Prostate gland (tissue), 2 donors: Measurements from ENCODE around the gene MGRN1. TPM values are rescaled to one million over a fixed set of nuclear protein-coding genes. Genes with fewer than 3 reads are reported as not detected.
"Not testable (repeated sequence)": the region's sequence is repeated elsewhere in the genome, so short reads cannot be mapped to it uniquely, and the experiment has no call there.

Experiments
- DNase-seq: peaks from one replicate; pipeline ENCODE4 v3.0.0-alpha.2; 2019; ENCODE audit warnings: low spot score
- H3K27ac ChIP-seq, 2 donors: fragments of 200-600 bp; sonication (generic); 2 replicates each; pipeline ENCODE4 v1.5.1; 2017 to 2019
- H3K27me3 ChIP-seq: fragments of 200-600 bp; sonication (generic); replicated peaks from 2 replicates; pipeline ENCODE4 v1.5.1; 2019; ENCODE audit not compliant: insufficient read depth
- H3K36me3 ChIP-seq, 2 donors: fragments of 200-600 bp; sonication (generic); 1 replicate in 1 of 2; 2 replicates in 1 of 2; pipeline versions ENCODE4 v1.5.1 to v1.8.1; 2017 to 2019
- H3K4me1 ChIP-seq: fragments of 200-600 bp; sonication (generic); replicated peaks from 2 replicates; pipeline ENCODE4 v1.5.1; 2019
- H3K4me3 ChIP-seq, 2 donors: fragments of 200-600 bp; sonication (generic); 2 replicates each; pipeline ENCODE4 v1.5.1; 2017 to 2019
- H3K9me3 ChIP-seq: fragments of 200-600 bp; sonication (generic); 2 replicates; pipeline ENCODE4 v1.5.1; 2017
- CTCF ChIP-seq, 4 experiments: fragments of 200-600 bp in 2 of 4; fragments of 450-650 bp in 2 of 4; sonication (generic) in 2 of 4; IDR thresholded peaks; 1 replicate in 3 of 4; 2 replicates in 1 of 4; pipeline ENCODE4 v1.5.1; 2016 to 2019; ENCODE audit warnings: antibody characterized with exemption in 4 of 4, mild to moderate bottlenecking in 2 of 4, moderate library complexity in 2 of 4
- POLR2A ChIP-seq: fragments of 450-650 bp; IDR thresholded peaks from one replicate; pipeline ENCODE4 v1.6.1; 2016; ENCODE audit warnings: antibody characterized with exemption, mild to moderate bottlenecking
- POLR2AphosphoS5 ChIP-seq: sonication (generic); formaldehyde crosslinking; IDR thresholded peaks from one replicate; pipeline ENCODE4 v1.6.1; 2017; ENCODE audit warnings: antibody characterized with exemption
- WGBS: methylation state at CpG from one replicate; pipeline ENCODE4 v1.1.5; 2018; 5-methylcytosine and 5-hydroxymethylcytosine counted together
- intact Hi-C: fragments of 100-400 bp; cut with DNase I; formaldehyde crosslinking; loops from one replicate; pipeline ENCODE4 v1.14.2; 2022
- microRNA-seq: library from miRNA; unstranded; fragments of <30 nt; microRNA quantifications from one replicate; pipeline ENCODE4, GENCODE V29; 2016
- small RNA-seq, 2 donors: library from RNA; depleted of rRNA; stranded (forward); fragments of <200 nt; gene quantifications; one replicate each; pipeline ENCODE3, GENCODE V24; 2016
- total RNA-seq, 2 donors: library from RNA; depleted of rRNA; stranded (reverse); fragments of >200 nt; gene quantifications; one replicate each; pipeline ENCODE4 v1.1.0, GENCODE V29; 2016

The MGRN1 gene
- total RNA-seq, 2 donors from 2014 or later = 59.6 to 101 TPM

- WGBS = 87% methylated on average over 4 of the region's 4 CpGs
- DNase-seq = no peak
- Histone ChIP-seq H3K36me3 (no peaks in the 10 kb centered on the region), H3K4me3 (no peak overlapping the region), H3K27me3 (no peaks in the 10 kb centered on the region), H3K27ac (no peak overlapping the region), H3K4me1 (no peaks in the 10 kb centered on the region), H3K9me3 (no peaks in the 10 kb centered on the region)
- intact Hi-C loops = loop anchor here (10.0 kb wide), 3 partner anchors 68 to 122 kb away; partner anchors contain the start of genes GLYR1, ROGDI, UBALD1 and UBN1
- no peak for TF ChIP-seq CTCF (IDR thresholded peaks at IDR 0.05)
- TF ChIP-seq POLR2AphosphoS5 = no peak
- no peak for TF ChIP-seq POLR2A
Observed at GRCh38 chr16:4736546-4736945, 111.9 kb downstream of the MGRN1 start.

DNA sequence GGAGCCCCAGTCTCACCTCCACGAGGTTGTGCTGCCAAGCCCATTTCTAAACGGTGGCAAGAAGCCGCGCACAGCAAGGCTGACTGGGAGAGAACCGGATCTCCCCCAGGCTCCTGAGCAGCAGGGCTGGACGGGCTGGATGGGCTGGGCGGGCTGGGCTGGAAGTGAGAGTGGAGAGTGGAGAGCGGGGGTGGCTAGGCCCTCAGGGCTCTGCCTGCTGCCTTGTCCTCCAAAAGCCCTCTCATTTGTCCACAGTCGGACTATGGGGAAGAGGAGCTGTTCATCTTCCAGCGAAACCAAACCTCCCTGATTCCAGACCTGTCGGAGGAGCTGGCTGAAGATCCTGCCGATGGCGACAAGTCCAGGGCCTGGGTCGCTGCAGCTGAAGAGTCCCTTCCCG is 112.9 kb downstream of the MGRN1 start:
- TF ChIP-seq POLR2A (no peak), CTCF (IDR thresholded peaks at IDR 0.05) (no peak), POLR2AphosphoS5 (no peak)
- no peaks in the 10 kb centered on the region for H3K4me1 ChIP-seq
- 64% methylated on average over 15 of the region's 15 CpGs for WGBS
- intact Hi-C loops = loop anchor here (10.0 kb wide), 3 partner anchors 67 to 123 kb away; partner anchors contain the start of genes GLYR1, ROGDI, UBALD1 and UBN1
- H3K27me3 ChIP-seq = no peaks in the 10 kb centered on the region
- no peaks in the 10 kb centered on the region for H3K9me3 ChIP-seq
- H3K36me3 ChIP-seq = no peaks in the 10 kb centered on the region
- H3K4me3 ChIP-seq = no peak overlapping the region
- DNase-seq = no peak
- H3K27ac ChIP-seq = no peak overlapping the region

- H3K9me3 ChIP-seq, H3K27ac ChIP-seq, H3K4me1 ChIP-seq, DNase-seq, H3K36me3 ChIP-seq, H3K4me3 ChIP-seq, H3K27me3 ChIP-seq: not testable (repeated sequence)
- 78% methylated on average over 5 of the region's 5 CpGs for WGBS
- intact Hi-C loops = loop anchor here (10.0 kb wide), 3 partner anchors 66 to 124 kb away; partner anchors contain the start of genes GLYR1, ROGDI, UBALD1 and UBN1
Observed at GRCh38 chr16:4738370-4738769, 113.7 kb downstream of the MGRN1 start.

Small RNA genes within 50 kb of the gene (microRNA-seq; reads per million reads assigned to microRNA genes)
- gene MIR6769A = 0.25 reads per million

Small RNA genes within 50 kb of the gene (small RNA-seq; reads per million reads assigned to genes)
- 0 reads per million in 2 donors for gene MIR6769A
- 0 reads per million in 2 donors for gene RN7SL850P

Other genes with a start within 250 kb of the MGRN1 start
- gene CORO7, start 208.2 kb upstream of the MGRN1 start, total RNA-seq = 100 to 1,000 TPM in 1 of 2 donors, 10 to 100 TPM in 1; 24.1 to 122 TPM
- 10 to 100 TPM; 47.6 to 60.0 TPM for gene DNAJA3, start 199.0 kb upstream of the MGRN1 start, total RNA-seq
- 10 to 100 TPM; 40.8 to 90.9 TPM for gene NMRAL1, start 150.2 kb upstream of the MGRN1 start, total RNA-seq
- gene HMOX2, start 148.4 kb upstream of the MGRN1 start, total RNA-seq = 10 to 100 TPM; 39.9 to 70.8 TPM
- 10 to 100 TPM; 21.1 to 30.6 TPM for gene CDIP1, start 86.1 kb upstream of the MGRN1 start, total RNA-seq
- gene C16orf96, start 68.5 kb upstream of the MGRN1 start, total RNA-seq = 1 to 10 TPM in 1 of 2 donors, under 1 TPM in 1; 0.27 to 3.8 TPM
- 10 to 100 TPM; 14.5 to 22.1 TPM for gene UBALD1, start 9.9 kb upstream of the MGRN1 start, total RNA-seq
- 10 to 100 TPM; 57.4 to 75.3 TPM for gene NUDT16L1, start 68.7 kb downstream of the MGRN1 start, total RNA-seq
- 10 to 100 TPM; 19.1 to 42.9 TPM for gene ANKS3, start 109.4 kb downstream of the MGRN1 start, total RNA-seq
- 10 to 100 TPM in 1 of 2 donors, 1 to 10 TPM in 1; 7.1 to 21.9 TPM for gene DNAAF8, start 109.7 kb downstream of the MGRN1 start, total RNA-seq
- gene ZNF500, start 142.3 kb downstream of the MGRN1 start, total RNA-seq = 10 to 100 TPM; 29.2 to 33.8 TPM
- gene SEPTIN12, start 163.5 kb downstream of the MGRN1 start, total RNA-seq = 10 to 100 TPM in 1 of 2 donors, not detected in 1; 10.8 TPM
- 10 to 100 TPM in 1 of 2 donors, 1 to 10 TPM in 1; 5.6 to 29.0 TPM for gene SMIM22, start 170.5 kb downstream of the MGRN1 start, total RNA-seq
- 10 to 100 TPM; 37.5 to 46.9 TPM for gene ROGDI, start 177.8 kb downstream of the MGRN1 start, total RNA-seq
- 10 to 100 TPM; 57.4 to 60.8 TPM for gene GLYR1, start 222.5 kb downstream of the MGRN1 start, total RNA-seq
- gene UBN1, start 222.7 kb downstream of the MGRN1 start, total RNA-seq = 10 to 100 TPM; 28.2 to 56.9 TPM